OCI-LY7 (cell line): ENCODE measurements around the gene PDCD1.

Experiments used
- CTCF ChIP-seq: fragments of 200-600 bp; sonication (generic); conservative IDR thresholded peaks from 2 replicates; pipeline ENCODE4 v1.5.1; 2014; ENCODE audit warnings: mild to moderate bottlenecking, antibody characterized with exemption, low read length, moderate library complexity, mixed read lengths
- EZH2phosphoT487 ChIP-seq: fragments of 200-600 bp; sonication (generic); IDR thresholded peaks from 2 replicates; pipeline ENCODE4 v1.6.1; 2018; ENCODE audit warnings: low read depth, borderline replicate concordance, mild to moderate bottlenecking, mixed run types, antibody characterized with exemption, low read length, moderate library complexity, mixed read lengths

- TF ChIP-seq CTCF (no peak), EZH2phosphoT487 (no peak)
Measured at GRCh38 chr2:241855888-241856422, 2.7 kb downstream of the PDCD1 start.
